ENCODE results near the gene UBE2U. TPM values are rescaled to one million over a fixed set of nuclear protein-coding genes. Genes with fewer than 3 reads are reported as not detected.

Gene UBE2U
- total RNA-seq, 1 experiment from 2014 or later, result not detected

DNA sequence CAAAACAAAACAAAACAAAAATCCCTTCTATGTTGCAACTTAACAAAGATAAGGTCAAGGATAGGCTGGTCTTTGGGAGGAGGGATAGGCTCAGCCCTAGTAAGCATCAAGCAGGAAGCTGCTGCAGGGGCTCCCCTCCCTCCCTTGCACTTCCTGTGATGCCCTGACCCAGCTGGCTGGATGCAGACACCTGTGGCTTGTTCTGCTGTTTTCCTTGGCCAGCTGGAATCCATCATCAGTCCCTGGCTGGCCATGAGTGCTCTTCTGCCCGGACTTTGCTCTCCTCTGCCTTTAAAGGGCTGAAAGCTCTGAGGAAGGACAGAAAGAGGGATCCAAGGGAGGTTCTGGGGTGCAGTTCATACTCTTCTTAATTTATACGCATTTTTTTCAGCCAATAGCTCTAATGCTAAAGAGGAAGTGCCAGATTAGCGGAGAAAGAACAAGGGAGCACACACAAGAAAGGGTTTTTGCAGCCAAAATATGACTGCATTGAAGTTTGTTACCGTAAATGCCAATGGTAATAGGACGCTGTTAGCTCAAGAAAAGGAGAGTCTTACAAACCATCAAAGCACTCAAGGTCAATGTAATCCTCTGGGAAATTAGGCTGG, 19.9 kb upstream of the UBE2U start:
- POLR2A ChIA-PET, result no interaction called here
- Histone ChIP-seq H3K4me2 (ENCODE audit: low read length) (no peak overlapping the region), H3K9ac (ENCODE audit: low read length) (no peak overlapping the region), H4K20me1 (ENCODE audit: insufficient read depth) (no peaks in the 10 kb centered on the region), H3K9me3 (ENCODE audit: control insufficient read depth in 1 of 2, insufficient read depth in 1 of 2, low read depth in 1 of 2, low read length in 2 of 2) (no peaks in the 10 kb centered on the region), H3K27me3 (ENCODE audit: insufficient read depth, low read length) (no peaks in the 10 kb centered on the region), H3K27ac (ENCODE audit: low read depth, low read length) (no peak overlapping the region), H2AFZ (ENCODE audit: low read depth, low read length, poor library complexity, severe bottlenecking) (no peak overlapping the region), H3K36me3 (ENCODE audit: control insufficient read depth in 1 of 2, insufficient read depth in 2 of 2, low read length in 2 of 2) (no peaks in the 10 kb centered on the region), H3K4me1 (ENCODE audit: control insufficient read depth in 1 of 2, insufficient read depth in 2 of 2, low read length in 2 of 2) (no peaks in the 10 kb centered on the region), H3K9me2 (ENCODE audit: insufficient read depth) (no peaks in the 10 kb centered on the region), H3K4me3 (replicated peaks in 1 of 2; ENCODE audit: low read depth in 1 of 2, low read length in 2 of 2) (no peak overlapping the region), H3K79me2 (ENCODE audit: insufficient read depth, low read length) (no peaks in the 10 kb centered on the region)
- BruUV-seq (replicated peaks), result no TSS peak
- RAD21 ChIA-PET (ENCODE audit: low non-redundant PET in 1 of 2, low total read pairs in 2 of 2, uncharacterized antibody in 2 of 2, unreplicated experiment in 2 of 2), result no interaction called here
- CTCF ChIA-PET, result no interaction called here
- ATAC-seq (no peak), DNase-seq (ENCODE audit: low read depth, low spot score) (no peak)
- TF ChIP-seq SRF (IDR thresholded peaks at IDR 0.05; ENCODE audit: low read depth) (no peak), POLR2A (IDR thresholded peaks at IDR 0.05; ENCODE audit: borderline replicate concordance, extremely low read depth, insufficient read depth, insufficient read length) (no peak), ZFX (IDR thresholded peaks at IDR 0.05) (no peak), FOSL1 (IDR thresholded peaks at IDR 0.05; ENCODE audit: low read depth) (no peak), SIN3A (IDR thresholded peaks at IDR 0.05; ENCODE audit: low read depth) (no peak), POLR2AphosphoS5 (IDR thresholded peaks at IDR 0.05; ENCODE audit: low read depth, low read length) (no peak)
- TF ChIP-seq, protein P1, sequence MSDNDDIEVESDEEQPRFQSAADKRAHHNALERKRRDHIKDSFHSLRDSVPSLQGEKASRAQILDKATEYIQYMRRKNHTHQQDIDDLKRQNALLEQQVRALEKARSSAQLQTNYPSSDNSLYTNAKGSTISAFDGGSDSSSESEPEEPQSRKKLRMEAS (IDR thresholded peaks at IDR 0.05), result no peak
- intact Hi-C loops (cut with micrococcal nuclease), result no loop called here

DNA sequence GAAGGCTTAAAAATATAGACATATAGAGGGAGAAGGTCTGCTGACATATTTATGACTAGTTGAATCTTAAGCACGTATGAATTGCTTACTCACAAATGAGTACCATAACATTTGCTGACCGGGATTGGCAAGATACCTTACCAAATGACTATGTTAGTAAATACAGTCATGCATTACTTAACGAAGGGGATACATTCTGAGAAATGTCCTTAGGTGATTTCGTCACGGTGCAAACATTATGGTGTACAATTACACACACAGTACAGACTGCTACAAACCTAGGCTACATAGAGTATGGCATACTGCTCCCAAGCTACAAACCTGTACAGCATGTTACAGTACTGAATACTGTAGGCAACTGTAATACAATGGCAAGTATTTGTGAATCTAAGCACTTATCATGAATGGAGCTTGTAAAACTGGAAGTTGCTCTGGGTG, 19.4 kb upstream of the UBE2U start:
- no peak overlapping the region for H3K4me3 ChIP-seq (replicated peaks in 1 of 2; ENCODE audit: low read depth in 1 of 2, low read length in 2 of 2)
- no peaks in the 10 kb centered on the region for H3K9me2 ChIP-seq (ENCODE audit: insufficient read depth)
- H3K36me3 ChIP-seq (ENCODE audit: control insufficient read depth in 1 of 2, insufficient read depth in 2 of 2, low read length in 2 of 2), result no peaks in the 10 kb centered on the region
- H3K79me2 ChIP-seq (ENCODE audit: insufficient read depth, low read length), result no peaks in the 10 kb centered on the region
- no peak overlapping the region for H3K4me2 ChIP-seq (ENCODE audit: low read length)
- H3K4me1 ChIP-seq (ENCODE audit: control insufficient read depth in 1 of 2, insufficient read depth in 2 of 2, low read length in 2 of 2), result no peaks in the 10 kb centered on the region
- no peak for DNase-seq (ENCODE audit: low read depth, low spot score)
- ATAC-seq, result no peak
- H3K27me3 ChIP-seq (ENCODE audit: insufficient read depth, low read length), result no peaks in the 10 kb centered on the region
- no TSS peak for BruUV-seq (replicated peaks)
- H3K27ac ChIP-seq (ENCODE audit: low read depth, low read length), result no peak overlapping the region
- ChIA-PET RAD21 (ENCODE audit: low non-redundant PET in 1 of 2, low total read pairs in 2 of 2, uncharacterized antibody in 2 of 2, unreplicated experiment in 2 of 2) (no interaction called here), POLR2A (no interaction called here), CTCF (no interaction called here)
- H3K9ac ChIP-seq (ENCODE audit: low read length), result no peak overlapping the region
- no peaks in the 10 kb centered on the region for H4K20me1 ChIP-seq (ENCODE audit: insufficient read depth)
- H3K9me3 ChIP-seq (ENCODE audit: control insufficient read depth in 1 of 2, insufficient read depth in 1 of 2, low read depth in 1 of 2, low read length in 2 of 2), result no peaks in the 10 kb centered on the region
- H2AFZ ChIP-seq (ENCODE audit: low read depth, low read length, poor library complexity, severe bottlenecking), result no peak overlapping the region
- intact Hi-C loops (cut with micrococcal nuclease), result no loop called here
- no peak for TF ChIP-seq SIN3A (IDR thresholded peaks at IDR 0.05; ENCODE audit: low read depth)
- TF ChIP-seq, protein P2, sequence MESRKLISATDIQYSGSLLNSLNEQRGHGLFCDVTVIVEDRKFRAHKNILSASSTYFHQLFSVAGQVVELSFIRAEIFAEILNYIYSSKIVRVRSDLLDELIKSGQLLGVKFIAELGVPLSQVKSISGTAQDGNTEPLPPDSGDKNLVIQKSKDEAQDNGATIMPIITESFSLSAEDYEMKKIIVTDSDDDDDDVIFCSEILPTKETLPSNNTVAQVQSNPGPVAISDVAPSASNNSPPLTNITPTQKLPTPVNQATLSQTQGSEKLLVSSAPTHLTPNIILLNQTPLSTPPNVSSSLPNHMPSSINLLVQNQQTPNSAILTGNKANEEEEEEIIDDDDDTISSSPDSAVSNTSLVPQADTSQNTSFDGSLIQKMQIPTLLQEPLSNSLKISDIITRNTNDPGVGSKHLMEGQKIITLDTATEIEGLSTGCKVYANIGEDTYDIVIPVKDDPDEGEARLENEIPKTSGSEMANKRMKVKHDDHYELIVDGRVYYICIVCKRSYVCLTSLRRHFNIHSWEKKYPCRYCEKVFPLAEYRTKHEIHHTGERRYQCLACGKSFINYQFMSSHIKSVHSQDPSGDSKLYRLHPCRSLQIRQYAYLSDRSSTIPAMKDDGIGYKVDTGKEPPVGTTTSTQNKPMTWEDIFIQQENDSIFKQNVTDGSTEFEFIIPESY (IDR thresholded peaks at IDR 0.05; ENCODE audit: extremely low read depth, insufficient replicate concordance, low read length), result no peak
- TF ChIP-seq, protein P3, sequence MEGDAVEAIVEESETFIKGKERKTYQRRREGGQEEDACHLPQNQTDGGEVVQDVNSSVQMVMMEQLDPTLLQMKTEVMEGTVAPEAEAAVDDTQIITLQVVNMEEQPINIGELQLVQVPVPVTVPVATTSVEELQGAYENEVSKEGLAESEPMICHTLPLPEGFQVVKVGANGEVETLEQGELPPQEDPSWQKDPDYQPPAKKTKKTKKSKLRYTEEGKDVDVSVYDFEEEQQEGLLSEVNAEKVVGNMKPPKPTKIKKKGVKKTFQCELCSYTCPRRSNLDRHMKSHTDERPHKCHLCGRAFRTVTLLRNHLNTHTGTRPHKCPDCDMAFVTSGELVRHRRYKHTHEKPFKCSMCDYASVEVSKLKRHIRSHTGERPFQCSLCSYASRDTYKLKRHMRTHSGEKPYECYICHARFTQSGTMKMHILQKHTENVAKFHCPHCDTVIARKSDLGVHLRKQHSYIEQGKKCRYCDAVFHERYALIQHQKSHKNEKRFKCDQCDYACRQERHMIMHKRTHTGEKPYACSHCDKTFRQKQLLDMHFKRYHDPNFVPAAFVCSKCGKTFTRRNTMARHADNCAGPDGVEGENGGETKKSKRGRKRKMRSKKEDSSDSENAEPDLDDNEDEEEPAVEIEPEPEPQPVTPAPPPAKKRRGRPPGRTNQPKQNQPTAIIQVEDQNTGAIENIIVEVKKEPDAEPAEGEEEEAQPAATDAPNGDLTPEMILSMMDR (IDR thresholded peaks at IDR 0.05 in 2 of 3, conservative IDR thresholded peaks at IDR 0.05 in 1 of 3; ENCODE audit: borderline replicate concordance in 1 of 3, insufficient read depth in 1 of 3, low read depth in 2 of 3, low read length in 2 of 3), result no peak
- TF ChIP-seq CEBPB (IDR thresholded peaks at IDR 0.05; ENCODE audit: low read depth), result no peak
- no peak for TF ChIP-seq ELF1 (IDR thresholded peaks at IDR 0.05; ENCODE audit: borderline replicate concordance, low read depth)
- TF ChIP-seq POLR2A (IDR thresholded peaks at IDR 0.05; ENCODE audit: borderline replicate concordance, extremely low read depth, insufficient read depth, insufficient read length), result no peak
- TF ChIP-seq CBX3 (IDR thresholded peaks at IDR 0.05; ENCODE audit: low read depth), result no peak
- TF ChIP-seq JUND (IDR thresholded peaks at IDR 0.05), result no peak
- TF ChIP-seq, protein P4, sequence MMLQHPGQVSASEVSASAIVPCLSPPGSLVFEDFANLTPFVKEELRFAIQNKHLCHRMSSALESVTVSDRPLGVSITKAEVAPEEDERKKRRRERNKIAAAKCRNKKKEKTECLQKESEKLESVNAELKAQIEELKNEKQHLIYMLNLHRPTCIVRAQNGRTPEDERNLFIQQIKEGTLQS (IDR thresholded peaks at IDR 0.05), result no peak
- no peak for TF ChIP-seq FOSL1 (IDR thresholded peaks at IDR 0.05; ENCODE audit: low read depth)
- TF ChIP-seq TCF7L2 (IDR thresholded peaks at IDR 0.05; ENCODE audit: borderline replicate concordance, extremely low read depth, insufficient read depth, insufficient read length), result no peak
- TF ChIP-seq YY1 (IDR thresholded peaks at IDR 0.05; ENCODE audit: extremely low read depth, insufficient replicate concordance, low read depth, low read length), result no peak
- no peak for TF ChIP-seq RAD21 (IDR thresholded peaks at IDR 0.05; ENCODE audit: low read depth)
- TF ChIP-seq ZFX (IDR thresholded peaks at IDR 0.05), result no peak
- no peak for TF ChIP-seq EZH2 (IDR thresholded peaks at IDR 0.05)
